Fibroblast of skin of left biceps (primary cell): ENCODE measurements around the gene BBS4.
A peak's percentile ranks its signal among the peaks of the same experiment; 100 is the strongest.
"Not testable (repeated sequence)": the region's sequence is repeated elsewhere in the genome, so short reads cannot be mapped to it uniquely, and the experiment has no call there.

ENCODE experiments used
- DNase-seq, 2 experiments: peaks; one replicate each; pipeline ENCODE4 v3.0.0-alpha.2; 2013; ENCODE audit warnings: low read depth in 2 of 2

Gene BBS4

GRCh38 chr15:72700076-72700475 is 14.1 kb downstream of the BBS4 start:
- DNase-seq = no peak

- DNase-seq = no peak
Measured at GRCh38 chr15:72706266-72706665, 20.3 kb downstream of the BBS4 start.

- not testable (repeated sequence) for DNase-seq
Measured at GRCh38 chr15:72708551-72709303, 22.7 kb downstream of the BBS4 start.

GRCh38 chr15:72722071-72722696 is 36.2 kb downstream of the BBS4 start:
- DNase-seq = peak; percentile 28 to 31

GRCh38 chr15:72724028-72724427 is 38.0 kb downstream of the BBS4 start:
- DNase-seq = no peak

GRCh38 chr15:72725446-72725845 is 39.4 kb downstream of the BBS4 start:
- DNase-seq = no peak

- DNase-seq = not testable (repeated sequence)
Measured at GRCh38 chr15:72725851-72726250, 39.8 kb downstream of the BBS4 start.

- DNase-seq = no peak
Measured at GRCh38 chr15:72727154-72727553, 41.1 kb downstream of the BBS4 start.

- DNase-seq = not testable (repeated sequence)
Measured at GRCh38 chr15:72728249-72728648, 42.2 kb downstream of the BBS4 start.

- no peak for DNase-seq
Measured at GRCh38 chr15:72728821-72729220, 42.8 kb downstream of the BBS4 start.

GRCh38 chr15:72732086-72732485 is 46.1 kb downstream of the BBS4 start:
- DNase-seq = no peak

- no peak for DNase-seq
Measured at GRCh38 chr15:72732516-72732915, 46.5 kb downstream of the BBS4 start.

GRCh38 chr15:72733941-72734738 is 48.1 kb downstream of the BBS4 start:
- no peak for DNase-seq

GRCh38 chr15:72735111-72735510 is 49.1 kb downstream of the BBS4 start:
- DNase-seq = no peak

GRCh38 chr15:72737061-72737460 is 51.1 kb downstream of the BBS4 start:
- no peak for DNase-seq

- no peak for DNase-seq
Measured at GRCh38 chr15:72737723-72738122, 51.7 kb downstream of the BBS4 start.

- no peak for DNase-seq
Measured at GRCh38 chr15:72740219-72740618, 54.2 kb downstream of the BBS4 start.

GRCh38 chr15:72749700-72750099 is 63.7 kb downstream of the BBS4 start:
- no peak for DNase-seq

- no peak for DNase-seq
Measured at GRCh38 chr15:72751751-72752455, 65.9 kb downstream of the BBS4 start.

GRCh38 chr15:72754096-72754495 is 68.1 kb downstream of the BBS4 start:
- no peak for DNase-seq

- DNase-seq = peak; percentile 92
Measured at GRCh38 chr15:72758182-72758581, 72.2 kb downstream of the BBS4 start.
